MCF 10A (cell line): ENCODE results near the gene RARS2. TPM values are rescaled to one million over a fixed set of nuclear protein-coding genes. Genes with fewer than 3 reads are reported as not detected.
A peak's percentile ranks its signal among the peaks of the same experiment; 100 is the strongest.

Experiments used
- Bru-seq: library from RNA; stranded (reverse); fragments of 400-500 nt; gene quantifications from one replicate; lab custom pipeline; 2021; lab: Mats Ljungman, UMichigan
- BruChase-seq, 2 experiments: library from RNA; stranded (reverse); fragments of 400-500 nt; gene quantifications; one replicate each; lab custom pipeline; 2021; lab: Mats Ljungman, UMichigan
- BruUV-seq: library from RNA; stranded (reverse); fragments of 400-500 nt; replicated peaks from 2 replicates; lab custom pipeline; 2021; lab: Mats Ljungman, UMichigan
- CTCF ChIA-PET: fragments of 300-600 bp; sonication (Branson Sonifier 250); formaldehyde crosslinking; extraction: SDS; loops from one replicate; lab custom pipeline; 2021; ENCODE audit warnings: antibody characterized with exemption, inconsistent platforms; lab: Yijun Ruan, JAX
- POLR2A ChIA-PET: fragments of 300-600, 350-650 bp; sonication (Branson Sonifier 250); formaldehyde crosslinking; extraction: SDS; loops from one replicate; lab custom pipeline; 2020; ENCODE audit warnings: antibody characterized with exemption, inconsistent platforms; lab: Yijun Ruan, JAX
- DNase-seq: peaks from one replicate; pipeline ENCODE4 v3.0.0-alpha.2; 2018; ENCODE audit not compliant: unreplicated experiment
- H3K27ac Mint-ChIP-seq: one replicate; pipeline ENCODE4 v1.8.0; 2022; ENCODE audit warnings: mild to moderate bottlenecking, low read depth, mixed read lengths; ENCODE audit not compliant: unreplicated experiment
- H3K27me3 Mint-ChIP-seq: one replicate; pipeline ENCODE4 v1.8.0; 2022; ENCODE audit warnings: mixed read lengths; ENCODE audit not compliant: insufficient read depth, unreplicated experiment
- H3K36me3 Mint-ChIP-seq: one replicate; pipeline ENCODE4 v1.8.0; 2022; ENCODE audit warnings: mild to moderate bottlenecking, moderate library complexity, mixed read lengths; ENCODE audit not compliant: insufficient read depth, unreplicated experiment
- H3K4me1 Mint-ChIP-seq: one replicate; pipeline ENCODE4 v1.8.0; 2022; ENCODE audit warnings: mixed read lengths; ENCODE audit not compliant: insufficient read depth, unreplicated experiment
- H3K4me3 Mint-ChIP-seq: one replicate; pipeline ENCODE4 v1.8.0; 2022; ENCODE audit warnings: mild to moderate bottlenecking, moderate library complexity, mixed read lengths; ENCODE audit not compliant: unreplicated experiment
- H3K9me3 Mint-ChIP-seq: one replicate; pipeline ENCODE4 v1.8.0; 2022; ENCODE audit warnings: mixed read lengths; ENCODE audit not compliant: unreplicated experiment
- CTCF ChIP-seq: fragments of 200-600 bp; IDR thresholded peaks from one replicate; pipeline ENCODE4 v1.8.0; 2022; ENCODE audit warnings: antibody characterized with exemption, mild to moderate bottlenecking; ENCODE audit not compliant: unreplicated experiment
- intact Hi-C: fragments of 100-400 bp; cut with micrococcal nuclease; formaldehyde crosslinking; loops from 2 replicates; pipeline ENCODE4 v1.14.1; 2022
- long read RNA-seq: library from polyadenylated mRNA; stranded (forward); transcript quantifications from one replicate; pipeline ENCODE4 v2.0.0, GENCODE V29; 2022
- total RNA-seq: library from RNA; stranded (reverse); gene quantifications from 2 replicates; pipeline ENCODE4 v1.2.3, GENCODE V29; 2022

Gene RARS2
- total RNA-seq = 29.9 and 31.0 TPM in 2 replicates
- percentile 87 among the genes with signal in this experiment for Bru-seq, nascent RNA
- BruChase-seq, experiment 1, labeled RNA remaining after a 6-hour chase = percentile 75 among the genes with signal in this experiment
- percentile 88 among the genes with signal in this experiment for BruChase-seq, experiment 2, labeled RNA remaining after a 2-hour chase
- long read RNA-seq, transcript RARS2-201 (20 exons, 1,818 nt) = major isoform, 68 of 106 reads
- long read RNA-seq, partial matches to known transcripts = 5 of 106 reads
- long read RNA-seq, other reads (novel, unspliced or antisense) = 33 of 106 reads

- H3K27ac Mint-ChIP-seq = peak within 1 kb of the TSS; percentile 77
- intact Hi-C loops = loop anchor here (1.0 to 5.0 kb wide), 4 partner anchors 183 to 206 kb away; partner anchors contain the start of gene CFAP206
- peaks cover 43% of the 10 kb centered on the region for H3K4me1 Mint-ChIP-seq
- no peaks in the 10 kb centered on the region for H3K9me3 Mint-ChIP-seq
- DNase-seq = peak; percentile 96
- ChIA-PET POLR2A (interaction anchor here (0.5 to 4.8 kb wide), 28 partner anchors 9 to 1733 kb away, joined by 3 to 35 read pairs (median 4); partner anchors contain the start of genes AKIRIN2 and SLC35A1), CTCF (interaction anchor here (0.6 to 2.0 kb wide), 7 partner anchors 16 to 353 kb away, joined by 3 to 9 read pairs (median 3); no protein-coding TSS in a partner anchor)
- no peak for TF ChIP-seq CTCF
- peak within 1 kb of the TSS; percentile 94 for H3K4me3 Mint-ChIP-seq
- H3K36me3 Mint-ChIP-seq = peaks cover 28% of the 10 kb centered on the region
- no peaks in the 10 kb centered on the region for H3K27me3 Mint-ChIP-seq
- no TSS peak for BruUV-seq
These were observed at the start of gene RARS2, which contains the start of gene ORC3 for GRCh38 chr6:87589693-87590416. Gene RARS2, minus strand, starts transcription at chr6:87589987. Its CDS starts 30 bp downstream, at chr6:87589957. Gene ORC3, plus strand, starts transcription at chr6:87590135. Its CDS starts 34 bp downstream, at chr6:87590169.

GRCh38 chr6:87639373-87639772, 49.6 kb upstream of the RARS2 start:
- DNase-seq = no peak
- H3K36me3 Mint-ChIP-seq = peaks cover 32% of the 10 kb centered on the region
- intact Hi-C loops = no loop called here
- no peak overlapping the region for H3K4me3 Mint-ChIP-seq
- POLR2A ChIA-PET = no interaction called here
- no peak overlapping the region for H3K27ac Mint-ChIP-seq
- CTCF ChIA-PET = interaction anchor here (1.6 to 1.8 kb wide), 2 partner anchors 9 to 246 kb away, joined by 5 to 6 read pairs; no protein-coding TSS in a partner anchor
- no TSS peak for BruUV-seq
- no peaks in the 10 kb centered on the region for H3K27me3 Mint-ChIP-seq
- no peaks in the 10 kb centered on the region for H3K4me1 Mint-ChIP-seq
- H3K9me3 Mint-ChIP-seq = no peaks in the 10 kb centered on the region
- TF ChIP-seq CTCF = no peak

GRCh38 chr6:87637106-87637505, 47.3 kb upstream of the RARS2 start:
- H3K27me3 Mint-ChIP-seq = no peaks in the 10 kb centered on the region
- H3K9me3 Mint-ChIP-seq = no peaks in the 10 kb centered on the region
- H3K27ac Mint-ChIP-seq = no peak overlapping the region
- ChIA-PET CTCF (interaction anchor here (0.6 to 1.0 kb wide), 2 partner anchors 21 to 256 kb away, joined by 3 to 5 read pairs; no protein-coding TSS in a partner anchor), POLR2A (interaction anchor here (1.4 to 1.5 kb wide), 2 partner anchors 12 to 65 kb away, joined by 4 read pairs; partner anchors contain the start of gene AKIRIN2)
- TF ChIP-seq CTCF = no peak
- no peak for DNase-seq
- intact Hi-C loops = no loop called here
- peaks cover 32% of the 10 kb centered on the region for H3K36me3 Mint-ChIP-seq
- no peak overlapping the region for H3K4me3 Mint-ChIP-seq
- H3K4me1 Mint-ChIP-seq = no peaks in the 10 kb centered on the region
- no TSS peak for BruUV-seq
